BE2C (cell line): Measurements from ENCODE around the gene MAP2K7.

Experiments used
- DNase-seq: peaks from one replicate; pipeline ENCODE4 v3.0.0-alpha.2; 2020
- H3K27me3 ChIP-seq: fragments of 250-450 bp; sonication (Bioruptor Pico); 2 replicates; pipeline ENCODE4 v1.5.1; 2020; ENCODE audit warnings: mild to moderate bottlenecking
- H3K36me3 ChIP-seq: fragments of 250-450 bp; sonication (Bioruptor Pico); 2 replicates; pipeline ENCODE4 v1.5.1; 2020; ENCODE audit warnings: mild to moderate bottlenecking
- H3K4me1 ChIP-seq: fragments of 250-450 bp; sonication (Bioruptor Pico); 2 replicates; pipeline ENCODE4 v1.5.1; 2020
- H3K4me3 ChIP-seq: 2 replicates; pipeline ENCODE4 v1.5.1; 2011; ENCODE audit warnings: low read depth, low read length
- H3K9me3 ChIP-seq: fragments of 250-450 bp; sonication (Bioruptor Pico); 2 replicates; pipeline ENCODE4 v1.5.1; 2020
- TF ChIP-seq, protein P1 (sequence below): IDR thresholded peaks from 2 replicates; pipeline ENCODE4 v1.5.1; 2012; ENCODE audit warnings: mild to moderate bottlenecking, low read depth, low read length

MAP2K7 gene

GRCh38 chr19:7963566-7963965 is 59.9 kb downstream of the MAP2K7 start:
- Histone ChIP-seq H3K4me3 (no peak overlapping the region), H3K9me3 (no peaks in the 10 kb centered on the region), H3K4me1 (no peaks in the 10 kb centered on the region), H3K27me3 (no peaks in the 10 kb centered on the region), H3K36me3 (peaks cover 52% of the 10 kb centered on the region)
- TF ChIP-seq, protein P1, sequence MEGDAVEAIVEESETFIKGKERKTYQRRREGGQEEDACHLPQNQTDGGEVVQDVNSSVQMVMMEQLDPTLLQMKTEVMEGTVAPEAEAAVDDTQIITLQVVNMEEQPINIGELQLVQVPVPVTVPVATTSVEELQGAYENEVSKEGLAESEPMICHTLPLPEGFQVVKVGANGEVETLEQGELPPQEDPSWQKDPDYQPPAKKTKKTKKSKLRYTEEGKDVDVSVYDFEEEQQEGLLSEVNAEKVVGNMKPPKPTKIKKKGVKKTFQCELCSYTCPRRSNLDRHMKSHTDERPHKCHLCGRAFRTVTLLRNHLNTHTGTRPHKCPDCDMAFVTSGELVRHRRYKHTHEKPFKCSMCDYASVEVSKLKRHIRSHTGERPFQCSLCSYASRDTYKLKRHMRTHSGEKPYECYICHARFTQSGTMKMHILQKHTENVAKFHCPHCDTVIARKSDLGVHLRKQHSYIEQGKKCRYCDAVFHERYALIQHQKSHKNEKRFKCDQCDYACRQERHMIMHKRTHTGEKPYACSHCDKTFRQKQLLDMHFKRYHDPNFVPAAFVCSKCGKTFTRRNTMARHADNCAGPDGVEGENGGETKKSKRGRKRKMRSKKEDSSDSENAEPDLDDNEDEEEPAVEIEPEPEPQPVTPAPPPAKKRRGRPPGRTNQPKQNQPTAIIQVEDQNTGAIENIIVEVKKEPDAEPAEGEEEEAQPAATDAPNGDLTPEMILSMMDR = no peak
- no peak for DNase-seq
